ENCODE results near the gene IFT20. TPM values are rescaled to one million over a fixed set of nuclear protein-coding genes. Genes with fewer than 3 reads are reported as not detected.

Gene IFT20
- total and polyA plus RNA-seq, 2 of the 13 experiments (the other 11 are each of a cell fraction or from before 2014, with no cell fraction given), result 28.0 to 37.8 TPM

GRCh38 chr17:28318759-28319597, 16.3 kb downstream of the IFT20 start, which contains the start of gene TMEM97 (continued):
- TF ChIP-seq TFDP2 (CRISPR knock-in tag; IDR thresholded peaks at IDR 0.05) (peak; percentile 94), KLF12 (CRISPR knock-in tag; IDR thresholded peaks at IDR 0.05; ENCODE audit: borderline replicate concordance) (peak; percentile 38; the same call in 1 of the 2 replicates), HIC2 (CRISPR knock-in tag; IDR thresholded peaks at IDR 0.05; ENCODE audit: low read depth) (peak; percentile 26; the same call in 1 of the 2 replicates), ZBTB14 (CRISPR knock-in tag; IDR thresholded peaks at IDR 0.05) (peak; percentile 72), ZFP36L1 (CRISPR knock-in tag; IDR thresholded peaks at IDR 0.05) (peak; percentile 92), ZNF224 (CRISPR knock-in tag; IDR thresholded peaks at IDR 0.05) (0 out of 2 replicates have a peak, but pooled peaks have one; percentile 67), RNF2 (conservative IDR thresholded peaks at IDR 0.05; ENCODE audit: low read depth) (peak; percentile 85), ZBTB33 (CRISPR knock-in tag; IDR thresholded peaks at IDR 0.05) (no peak), SNAPC4 (CRISPR knock-in tag; IDR thresholded peaks at IDR 0.05) (no peak), MXI1 (IDR thresholded peaks at IDR 0.05; ENCODE audit: borderline replicate concordance, low read depth, low read length) (peak; percentile 71; the same call in 1 of the 3 replicates), GRHL1 (CRISPR knock-in tag; conservative IDR thresholded peaks at IDR 0.05) (no peak), FOXM1 (CRISPR knock-in tag; IDR thresholded peaks at IDR 0.05) (no peak)

Measured in HepG2 (cell line).